Suppressor macrophage (primary cell): Measurements from ENCODE around the gene BCL11A.
A peak's percentile ranks its signal among the peaks of the same experiment; 100 is the strongest.
"Not testable (repeated sequence)": the region's sequence is repeated elsewhere in the genome, so short reads cannot be mapped to it uniquely, and the experiment has no call there.

Source experiments
- DNase-seq, 4 experiments: peaks; one replicate each; pipeline ENCODE4 v3.0.0-alpha.2; 2020 to 2022

Gene BCL11A

DNA sequence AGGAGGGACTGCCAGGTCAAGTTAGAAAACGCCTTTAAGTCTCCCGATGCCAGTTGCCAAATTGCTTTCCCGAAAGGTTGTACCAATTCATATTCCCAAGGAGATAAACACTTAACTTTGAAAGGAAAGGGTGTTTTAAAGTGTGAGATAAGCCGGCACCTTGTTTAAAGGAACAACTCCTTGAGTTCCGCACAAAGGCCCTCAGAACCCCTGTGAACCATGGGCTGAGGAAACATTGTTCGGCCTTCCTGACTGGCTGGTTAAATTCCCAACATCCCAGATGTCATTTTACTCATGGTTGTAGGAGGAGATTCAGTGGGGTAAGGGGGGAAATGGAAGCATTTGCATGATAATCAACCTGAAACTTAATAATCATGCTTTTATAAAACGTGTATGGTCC, 126.6 kb downstream of the BCL11A start:
- no peak for DNase-seq

DNA sequence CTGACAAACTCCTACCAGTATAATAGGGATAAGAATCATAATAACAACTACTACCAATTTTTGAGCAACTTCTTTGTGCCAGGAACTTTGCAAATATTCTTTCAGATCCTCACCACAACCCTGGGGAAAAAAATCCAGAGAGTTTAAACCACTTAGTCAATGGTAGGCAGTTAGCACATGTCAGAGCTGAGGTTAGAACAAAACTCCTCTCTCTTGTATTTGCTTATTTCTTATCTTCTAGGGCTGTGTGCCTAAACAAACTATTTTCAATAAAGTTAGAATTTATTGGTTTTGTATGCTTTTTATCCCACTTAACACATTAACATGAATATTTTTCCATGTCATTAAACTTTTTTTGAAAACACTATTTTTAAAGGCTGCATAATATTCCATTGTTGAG, 127.1 kb downstream of the BCL11A start:
- no peak for DNase-seq

DNA sequence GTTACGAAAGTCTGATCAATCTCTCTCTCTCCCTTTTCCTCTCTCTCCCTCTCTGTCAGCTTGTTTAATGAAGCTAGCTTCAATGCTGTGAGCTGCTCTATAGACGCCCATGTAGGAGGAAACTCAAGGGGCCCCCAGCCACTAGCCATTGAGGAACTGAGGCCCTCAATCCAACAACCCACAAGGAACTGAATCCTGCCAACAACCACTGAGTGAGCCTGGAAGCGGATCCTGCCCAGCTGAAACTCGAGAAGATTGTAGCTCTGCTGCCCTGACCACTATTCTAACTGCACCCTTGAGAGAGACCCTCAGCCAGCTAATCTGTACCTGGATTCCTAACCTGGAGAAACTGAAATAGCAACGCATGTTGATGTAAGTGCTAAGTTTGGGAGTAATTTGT, 129.2 kb downstream of the BCL11A start:
- peak; percentile 20 to 66 (median 54) for DNase-seq

DNA sequence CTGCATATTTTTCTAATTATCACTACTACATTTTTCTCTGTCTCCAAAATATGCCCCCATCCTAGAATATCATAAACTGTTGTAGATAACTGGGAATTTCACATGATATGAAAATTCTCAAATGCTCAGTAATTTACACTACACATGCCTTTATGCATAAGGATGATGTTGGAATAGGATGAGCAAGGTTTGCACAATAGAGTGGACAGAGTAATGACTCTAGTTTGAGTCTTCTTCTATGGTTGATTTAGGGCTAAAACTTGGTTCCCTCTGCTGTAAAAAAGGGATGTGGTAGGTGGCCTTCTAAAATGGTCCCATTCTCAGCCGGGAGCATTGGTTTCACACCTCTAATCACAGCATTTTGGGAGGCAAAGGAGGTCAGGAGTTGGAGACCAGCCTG, 129.9 kb downstream of the BCL11A start:
- peak in 1 of 4 experiments; percentile 39 for DNase-seq

DNA sequence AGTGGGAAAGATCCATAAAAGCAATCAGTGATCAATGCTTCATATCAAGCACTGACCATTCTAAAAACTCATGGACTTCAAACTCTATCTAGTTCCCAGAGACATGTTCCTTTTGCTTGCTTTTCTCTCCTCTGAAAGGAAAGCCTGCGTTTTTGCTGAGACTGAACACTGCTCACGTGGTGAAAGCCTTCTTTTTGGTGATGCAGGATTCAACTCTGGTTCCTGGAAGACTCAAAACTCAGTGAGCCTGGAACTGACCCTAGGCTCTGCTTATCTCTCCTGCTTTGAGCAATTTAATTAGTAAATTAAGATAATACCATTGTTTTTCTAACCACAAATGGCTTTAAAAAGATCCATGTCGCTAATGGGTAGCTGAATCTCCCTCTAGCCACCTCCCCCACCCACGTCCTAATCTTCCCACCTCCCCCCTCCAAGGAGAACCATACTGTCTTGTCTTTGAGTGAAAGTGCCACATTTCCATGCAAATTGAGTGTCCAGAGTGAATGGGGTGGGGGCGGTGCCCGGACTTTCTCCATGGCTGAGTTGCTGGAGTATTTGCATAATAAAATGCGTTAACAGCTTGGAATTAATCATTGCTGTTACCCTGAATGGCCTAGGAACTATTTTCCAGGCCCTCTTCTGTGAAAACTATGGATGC, 130.5 kb downstream of the BCL11A start:
- DNase-seq, result no peak

DNA sequence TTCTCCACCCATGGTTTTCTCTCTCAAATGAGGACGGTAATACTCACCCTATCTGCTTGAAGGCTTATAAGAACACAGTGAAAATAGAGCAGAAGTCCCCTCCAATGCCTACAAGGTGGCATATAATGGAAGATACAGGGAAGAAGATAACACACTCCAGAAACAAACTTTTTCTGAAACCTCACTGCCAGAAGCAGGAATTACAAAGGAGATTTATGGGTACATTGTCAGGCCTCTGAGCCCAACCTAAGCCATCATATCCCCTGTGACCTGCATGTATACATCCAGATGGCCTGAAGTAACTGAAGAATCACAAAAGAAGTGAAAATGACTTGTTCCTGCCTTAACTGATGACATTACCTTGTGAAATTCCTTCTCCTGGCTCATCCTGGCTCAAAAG, 136.2 kb downstream of the BCL11A start:
- not testable (repeated sequence) for DNase-seq

DNA sequence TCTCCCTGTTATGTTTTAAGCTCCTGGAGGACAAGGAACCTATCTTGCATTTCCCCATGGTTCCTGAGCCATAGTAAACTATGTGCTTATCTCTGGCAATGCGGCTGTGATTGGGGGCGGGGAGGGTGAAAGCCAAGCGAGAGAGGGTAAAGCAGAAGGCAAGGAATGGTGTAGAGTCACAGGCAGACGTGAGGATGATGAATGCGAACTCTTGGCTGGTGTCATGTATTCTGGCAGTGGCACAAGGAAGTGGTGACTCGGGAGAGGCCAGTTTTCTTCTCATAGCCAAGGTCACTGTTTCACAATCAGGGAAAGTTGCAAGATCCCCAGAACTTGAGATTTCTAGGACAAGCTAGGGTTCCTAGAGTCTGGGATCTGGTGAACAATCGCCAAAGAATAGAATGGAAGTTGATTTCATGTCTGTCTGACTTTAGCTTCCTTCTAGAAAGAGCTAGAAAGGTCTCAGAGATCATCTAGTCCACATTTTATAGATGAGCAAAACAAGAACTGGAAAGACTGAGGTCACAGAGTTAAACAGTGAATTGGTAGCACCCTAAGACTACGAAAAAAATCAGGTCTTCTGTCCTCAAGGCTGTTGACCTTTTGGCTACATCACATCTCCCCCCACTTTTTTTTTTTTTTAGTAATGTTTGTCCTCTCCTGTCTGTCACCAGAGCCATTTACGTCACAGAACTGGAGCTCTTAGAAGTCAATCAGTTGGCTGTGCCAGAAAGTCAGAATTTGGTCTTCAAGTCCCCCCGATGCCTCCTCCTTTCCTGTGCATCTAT, 137.0 kb downstream of the BCL11A start:
- DNase-seq, result peak; percentile 74 to 86 (median 77)

DNA sequence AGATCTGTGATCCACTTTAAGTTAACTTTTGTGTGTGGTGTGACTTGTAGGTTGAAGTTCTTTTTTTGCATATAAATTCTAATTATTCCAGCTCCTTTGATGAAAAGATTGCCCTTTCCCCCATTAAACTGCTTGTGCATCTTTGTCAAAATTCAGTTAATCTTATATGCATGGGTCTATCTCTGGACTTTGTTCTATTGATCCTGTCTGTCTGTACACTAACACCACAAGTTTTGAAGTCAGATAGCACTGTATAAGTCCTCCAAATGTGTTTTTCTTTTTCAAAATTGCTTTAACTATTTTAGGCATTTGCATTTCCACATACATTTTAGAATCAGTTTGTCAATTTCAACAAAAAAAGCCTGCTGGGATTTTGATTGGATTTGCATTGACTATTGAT, 137.6 kb downstream of the BCL11A start:
- no peak for DNase-seq

DNA sequence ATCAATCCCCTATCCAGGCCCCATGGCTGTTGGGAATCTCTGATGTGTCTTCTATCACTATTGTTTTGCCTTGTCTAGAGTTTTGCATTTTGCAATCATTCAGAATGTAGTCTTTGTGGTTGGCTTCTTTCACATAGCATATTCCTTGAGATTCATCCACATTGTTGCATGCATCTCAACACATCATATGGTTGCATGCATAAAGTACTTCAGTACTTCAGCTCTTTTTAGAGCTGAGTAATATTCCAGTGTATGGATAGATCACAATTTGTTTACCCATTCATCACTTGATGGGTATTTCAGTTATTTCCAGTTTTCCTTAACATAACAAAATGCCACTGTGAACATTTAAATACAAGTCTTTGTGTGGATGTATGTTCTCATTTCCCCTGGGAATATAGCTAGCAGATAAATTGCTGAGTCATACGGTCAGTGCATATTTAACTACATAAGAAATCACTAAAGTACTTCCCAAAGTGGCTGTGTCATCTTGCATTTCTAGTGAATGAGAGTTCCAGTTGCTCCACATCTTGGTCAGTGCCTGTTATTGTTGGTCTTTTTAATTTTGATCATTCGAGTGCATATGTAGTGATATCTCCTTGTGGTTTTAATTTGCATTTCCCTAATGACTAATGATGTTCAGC, 138.8 kb downstream of the BCL11A start:
- DNase-seq, result peak in 2 of 4 experiments; percentile 34 to 41

DNA sequence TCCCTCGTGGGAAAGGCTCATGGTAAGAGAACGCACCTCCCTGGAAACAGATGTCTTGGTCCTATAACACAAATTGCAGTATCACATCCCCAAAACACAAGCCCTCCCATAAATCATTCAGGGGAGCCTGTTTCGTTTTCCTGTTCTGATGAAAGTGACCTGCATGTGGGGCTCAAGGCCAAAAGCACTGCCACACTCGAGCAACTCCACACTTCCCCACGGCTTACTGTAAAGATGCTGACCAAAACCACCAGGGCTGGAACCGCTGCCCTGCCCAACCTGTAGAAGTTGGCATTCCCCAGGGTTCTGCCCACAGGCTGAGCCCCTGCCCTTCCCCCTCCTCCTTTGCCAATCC, 139.7 kb downstream of the BCL11A start:
- no peak for DNase-seq

DNA sequence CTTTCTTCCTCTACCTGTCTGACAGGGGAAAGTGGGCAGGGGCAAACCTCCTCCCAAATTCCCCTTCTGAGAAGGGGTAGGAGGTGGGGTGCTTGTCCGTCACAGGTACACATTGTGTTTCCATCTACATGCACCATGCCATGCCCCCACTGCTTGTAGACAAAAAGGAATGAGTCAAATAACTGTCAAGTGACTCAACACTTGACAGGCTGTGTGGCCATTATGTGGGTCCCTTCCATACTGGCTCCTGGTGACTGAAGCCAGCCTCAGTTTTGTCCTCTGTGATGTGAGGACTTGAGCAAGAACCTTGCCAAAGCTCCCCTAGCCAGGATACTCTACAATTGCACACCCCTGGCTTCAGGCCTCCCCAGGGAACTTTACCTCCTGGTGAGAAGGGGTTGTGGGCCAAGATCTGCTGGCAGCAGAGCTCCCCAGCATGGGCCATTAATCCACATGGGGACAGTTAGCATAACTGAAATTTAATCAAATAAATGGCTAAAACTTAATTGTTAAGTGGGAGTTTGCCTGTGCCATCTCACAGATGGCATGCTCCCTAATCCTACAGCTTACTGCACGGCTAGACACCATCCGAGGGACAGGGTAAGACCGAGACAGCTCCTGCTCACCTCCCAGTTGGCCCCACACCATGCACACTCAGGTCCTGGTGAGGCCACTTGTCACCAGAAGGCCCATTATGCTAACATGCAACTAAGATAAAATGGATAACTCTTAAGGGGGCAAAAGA, 140.2 kb downstream of the BCL11A start:
- no peak for DNase-seq

DNA sequence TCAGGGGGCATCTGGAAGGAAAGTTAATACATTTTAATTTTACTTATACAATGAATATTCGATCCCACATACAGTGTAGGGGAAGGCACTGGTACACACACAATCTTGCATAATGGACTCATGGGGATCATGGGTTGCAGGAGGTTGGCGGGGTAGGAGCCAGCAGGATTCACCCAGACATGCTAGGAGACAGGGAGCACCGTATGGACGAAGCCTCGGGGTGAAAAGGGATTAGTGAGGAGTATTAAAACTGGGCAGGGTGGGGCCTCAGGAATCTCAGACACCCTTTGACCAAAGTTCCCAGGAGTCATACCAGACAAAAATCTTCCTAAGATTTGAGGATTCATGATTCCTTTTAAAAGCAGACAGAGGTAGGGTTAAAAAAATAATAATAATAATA, 140.8 kb downstream of the BCL11A start:
- DNase-seq, result no peak

DNA sequence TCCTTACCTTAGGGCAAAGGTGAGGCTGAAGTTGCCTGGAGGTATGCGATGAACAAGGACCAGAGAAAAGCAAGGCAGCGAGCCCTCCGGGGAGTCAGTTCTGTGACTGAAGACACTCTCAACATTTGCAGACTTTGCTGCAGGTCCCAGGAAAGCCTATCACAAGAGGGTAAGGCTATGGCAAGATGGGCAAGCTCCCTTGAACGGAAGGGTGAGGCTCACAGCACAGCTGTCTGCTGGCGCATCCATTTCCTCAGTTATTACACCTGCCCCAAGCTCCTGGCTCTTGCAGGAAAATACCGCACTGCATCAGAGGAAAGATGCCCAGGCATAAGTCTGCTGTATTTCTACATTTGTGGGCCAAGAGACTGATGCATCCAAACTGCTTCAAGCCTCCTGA, 141.4 kb downstream of the BCL11A start:
- no peak for DNase-seq

DNA sequence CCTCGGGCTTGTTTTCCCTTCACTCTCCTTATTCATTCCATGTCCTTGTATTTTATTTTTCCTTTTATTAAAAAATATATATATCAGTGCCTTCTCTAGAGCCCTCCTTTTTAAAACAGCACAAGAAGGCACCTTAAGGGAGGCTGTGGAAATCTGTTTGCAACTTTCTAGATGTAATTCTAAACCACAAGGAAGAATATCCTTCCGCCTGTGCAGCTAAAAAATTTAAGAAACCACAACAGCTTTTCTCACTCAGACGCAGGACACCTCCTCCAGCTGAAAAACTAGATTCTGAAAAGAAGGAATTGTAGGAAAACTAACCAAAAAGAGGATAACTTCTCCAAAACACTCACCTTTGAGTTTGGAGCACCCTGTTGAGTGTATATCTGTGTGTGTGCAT, 142.2 kb downstream of the BCL11A start:
- DNase-seq, result no peak

DNA sequence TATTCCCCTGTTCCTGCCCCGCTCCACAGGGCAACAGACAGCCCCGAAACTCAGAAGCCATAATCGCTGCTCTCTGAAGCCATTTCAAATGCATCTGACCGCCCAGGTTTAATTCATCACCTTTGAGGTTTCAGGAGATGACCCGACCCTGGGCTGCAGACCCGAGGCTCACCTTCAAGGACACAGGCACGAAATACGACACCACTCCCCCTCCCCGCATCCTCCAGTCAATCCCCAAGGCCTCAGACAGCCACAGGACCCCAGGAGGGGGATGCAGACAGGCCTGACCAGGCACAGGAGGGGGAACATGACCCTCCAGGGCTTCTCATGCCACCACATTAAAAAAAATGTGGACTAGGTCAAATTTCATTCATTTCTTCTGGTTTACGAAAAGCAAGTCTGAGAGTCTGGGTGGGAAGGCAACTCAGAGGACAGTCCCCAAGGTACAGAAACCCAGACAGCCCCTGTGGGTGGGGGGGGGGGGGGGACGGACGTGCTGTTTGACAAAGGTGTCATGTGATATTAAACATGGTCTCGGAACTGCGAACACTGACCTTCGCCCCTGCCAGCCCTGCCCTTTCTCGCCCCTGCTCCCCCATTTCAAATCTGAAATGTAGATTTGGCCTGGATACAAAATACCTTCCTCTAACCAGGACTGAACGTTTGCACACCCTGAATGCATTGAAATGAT, 142.9 kb downstream of the BCL11A start:
- DNase-seq, result no peak

DNA sequence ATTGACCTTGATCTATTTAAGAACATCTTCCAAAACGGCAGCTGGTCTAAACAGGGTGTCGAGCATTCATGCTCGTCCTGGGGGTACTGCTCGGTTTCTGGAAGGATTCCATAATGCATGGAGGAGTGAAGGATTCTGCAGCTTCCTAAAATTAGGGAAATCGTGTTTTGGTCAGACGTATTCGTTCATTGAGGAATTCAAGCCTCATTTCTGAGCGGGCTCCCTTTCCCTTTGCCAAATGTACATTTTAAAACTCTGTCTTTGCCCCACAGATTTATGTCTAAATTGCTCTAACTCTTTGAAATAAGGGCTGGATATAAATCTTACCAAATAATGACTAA, 144.0 kb downstream of the BCL11A start:
- DNase-seq, result no peak

DNA sequence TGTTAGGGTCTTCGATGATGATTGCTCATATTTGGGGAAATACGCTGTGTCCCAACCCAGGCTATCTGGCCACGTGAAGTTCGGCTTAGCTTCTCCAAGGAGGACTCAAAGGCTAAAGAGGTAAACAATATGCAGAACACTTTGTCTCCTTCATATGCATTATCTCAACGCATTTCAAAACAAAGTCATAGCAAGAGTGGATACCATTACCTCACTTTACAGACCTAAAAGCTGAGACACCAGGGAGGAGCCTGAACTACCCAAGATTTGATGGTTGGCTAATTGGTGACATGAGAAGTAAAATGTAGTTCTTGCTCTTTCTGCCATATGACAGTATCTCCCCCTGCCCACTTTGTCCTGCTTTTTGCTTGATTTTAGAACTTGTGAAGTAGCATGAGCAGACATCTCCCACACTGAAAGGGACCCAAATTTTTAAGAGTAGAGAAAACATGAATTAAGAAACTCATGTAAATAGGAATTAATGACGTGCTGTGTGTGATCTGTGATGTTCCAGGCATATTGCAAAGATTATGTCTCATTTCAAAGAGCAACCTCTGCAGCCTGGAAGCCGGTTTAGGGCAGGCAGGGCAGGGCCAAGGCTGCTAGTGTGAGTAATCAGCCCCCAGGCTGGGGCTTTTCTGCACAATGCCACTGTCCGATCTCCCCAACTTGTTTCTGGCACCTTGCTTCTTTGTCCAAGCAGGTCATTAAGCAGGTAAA, 144.5 kb downstream of the BCL11A start:
- no peak for DNase-seq

DNA sequence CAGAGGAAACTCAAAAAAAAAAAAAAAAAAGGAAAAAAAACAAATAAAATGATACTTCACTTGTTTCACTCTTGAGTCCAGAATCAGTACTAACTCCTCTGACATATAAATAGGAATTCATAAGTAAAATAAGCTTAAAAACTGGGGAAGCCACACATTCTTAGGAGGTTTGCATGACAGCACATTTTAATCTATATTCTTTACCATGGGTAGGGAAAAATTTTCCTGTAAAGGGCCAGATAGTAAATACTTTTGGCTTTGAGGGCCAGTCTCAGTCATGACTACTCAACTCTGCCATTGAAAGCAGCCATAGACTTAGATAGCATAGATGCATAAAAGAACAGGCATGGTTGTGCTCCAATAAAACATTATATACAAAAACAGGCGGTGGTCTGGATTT, 145.2 kb downstream of the BCL11A start:
- DNase-seq, result no peak

DNA sequence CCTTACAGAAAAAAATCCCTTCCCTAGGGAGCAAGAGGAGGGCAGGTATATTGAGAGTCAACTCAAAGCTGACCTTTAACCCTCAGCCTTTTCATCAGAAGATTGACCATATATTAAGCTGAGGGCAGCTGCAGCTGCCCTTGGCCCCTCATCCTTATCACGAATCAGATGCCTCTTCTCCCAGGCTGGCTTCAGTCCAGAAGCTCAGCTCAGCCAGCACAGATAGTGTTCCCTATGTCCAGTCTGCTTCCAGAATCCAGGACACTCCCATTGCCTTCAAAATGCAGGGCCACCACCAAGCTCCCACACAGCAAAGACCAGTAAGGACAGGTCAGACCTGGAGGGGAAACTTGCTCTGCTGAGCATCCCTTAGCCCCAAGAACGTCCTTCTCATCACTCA, 146.1 kb downstream of the BCL11A start:
- no peak for DNase-seq

DNA sequence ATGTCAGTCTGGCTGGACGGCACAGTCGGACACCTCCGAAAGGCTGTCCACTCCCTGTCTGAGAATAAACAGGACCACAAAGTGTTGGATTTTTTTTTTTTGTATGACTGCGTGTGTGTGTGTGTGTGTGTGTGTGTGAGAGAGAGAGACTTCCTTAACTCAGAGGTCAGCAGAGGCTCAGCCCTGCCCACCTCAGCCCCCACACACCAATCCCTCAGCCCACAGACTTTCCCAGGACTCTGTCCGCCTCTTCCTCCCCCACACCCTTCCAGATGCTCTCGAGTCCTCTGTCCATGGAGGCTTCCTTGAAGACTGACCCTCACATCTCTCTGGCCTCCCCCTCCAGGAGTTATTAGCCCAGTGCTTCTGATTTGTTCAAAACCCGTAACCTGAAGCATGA, 147.3 kb downstream of the BCL11A start:
- peak in 1 of 4 experiments; percentile 24 for DNase-seq

DNA sequence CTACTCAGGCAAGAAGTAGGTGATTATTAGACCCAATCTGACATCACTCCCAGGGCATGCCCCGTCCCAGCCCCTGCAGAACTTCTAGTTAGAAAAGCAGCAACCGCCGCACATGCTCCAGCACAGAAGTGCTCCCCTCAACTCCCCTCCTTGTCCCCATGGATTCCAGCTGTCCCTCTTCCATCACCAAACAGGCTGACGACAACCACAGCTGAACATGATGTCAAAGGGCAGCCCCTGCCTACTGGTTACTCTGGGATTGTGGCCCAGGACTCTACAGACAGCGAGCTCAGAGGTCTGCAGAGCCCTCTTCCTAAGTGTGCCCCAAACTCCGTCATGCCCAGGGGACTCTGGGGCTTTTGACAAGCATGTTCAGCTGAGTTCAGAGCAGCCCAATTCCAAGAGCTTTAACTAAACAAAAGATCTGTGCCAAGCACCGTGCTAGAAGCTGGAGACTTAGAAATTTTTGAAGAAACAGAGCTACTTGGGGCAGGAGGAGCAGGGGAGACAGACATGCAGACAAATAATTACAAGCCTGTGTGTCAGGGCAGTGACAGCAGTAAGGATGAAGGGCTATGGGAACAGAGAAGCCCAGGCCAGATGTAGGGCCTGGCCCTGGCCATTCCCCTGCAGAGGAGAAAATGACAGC, 148.1 kb downstream of the BCL11A start:
- no peak for DNase-seq
